ENCODE results near the gene ALAS1.

GRCh38 chr3:52172262-52172757 is 25.6 kb upstream of the ALAS1 start:
- no peak for TF ChIP-seq CTCF (IDR thresholded peaks at IDR 0.05)
- no peak for TF ChIP-seq POLR2A (IDR thresholded peaks at IDR 0.05)
